ENCODE results near the gene ICAM4. TPM values are rescaled to one million over a fixed set of nuclear protein-coding genes. Genes with fewer than 3 reads are reported as not detected.

Gene ICAM4
- polyA plus RNA-seq, 3 donors: 5.5 to 17.3 (median 11.2) TPM

DNA sequence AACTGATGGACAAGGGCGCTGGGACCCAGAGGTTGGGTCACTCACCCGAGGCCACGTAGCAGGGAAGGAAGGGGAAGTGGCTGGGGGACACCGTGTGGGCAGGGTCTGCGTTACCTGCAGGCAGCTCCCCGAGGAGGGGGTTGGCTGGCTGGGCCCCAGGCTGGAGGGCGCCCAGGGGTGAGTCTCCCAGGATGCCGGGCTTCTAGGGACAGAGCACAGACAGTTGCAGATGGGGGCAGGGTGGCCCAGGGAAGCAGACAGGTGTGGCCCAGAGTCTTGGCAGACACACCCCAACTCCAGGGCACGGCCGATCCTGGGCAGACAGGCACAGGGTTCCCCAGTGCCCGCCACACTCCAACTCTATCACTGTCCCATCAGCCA, 34.7 kb downstream of the ICAM4 start:
- no peaks in the 10 kb centered on the region for H3K4me1 Mint-ChIP-seq
- Histone ChIP-seq H3K4me2 (replicated peaks; ENCODE audit: extremely low read depth, low read length, poor library complexity, severe bottlenecking) (no peak overlapping the region), H3K36me3 (replicated peaks in 1 of 2; ENCODE audit: control insufficient read depth in 1 of 2, insufficient read depth in 2 of 2, low read length in 2 of 2) (peaks cover 92 to 97% of the 10 kb centered on the region in 2 donors), H3K4me3 (replicated peaks in 1 of 3; ENCODE audit: low read depth in 2 of 3, low read length in 3 of 3) (no peak overlapping the region), H3K9me3 (replicated peaks in 1 of 2; ENCODE audit: control insufficient read depth in 1 of 2, insufficient read depth in 1 of 2, low read length in 2 of 2) (no peaks in the 10 kb centered on the region), H2AFZ (ENCODE audit: insufficient read depth, low read depth, low read length, poor library complexity, severe bottlenecking) (no peak overlapping the region), H3K27me3 (ENCODE audit: control insufficient read depth in 2 of 2, insufficient read depth in 2 of 2, low read length in 2 of 2) (no peaks in the 10 kb centered on the region), H3K9ac (ENCODE audit: insufficient read depth, low read length, poor library complexity, severe bottlenecking) (no peak overlapping the region), H3K27ac (ENCODE audit: low read depth in 1 of 2, low read length in 2 of 2) (no peak overlapping the region), H4K20me1 (ENCODE audit: insufficient read depth, low read length) (peaks cover 17% of the 10 kb centered on the region), H3K4me1 (ENCODE audit: control insufficient read depth in 1 of 2, insufficient read depth in 2 of 2, low read length in 2 of 2) (no peaks in the 10 kb centered on the region), H3K79me2 (ENCODE audit: insufficient read depth, low read length) (no peaks in the 10 kb centered on the region)
- peak overlapping the region in 1 of 7 donors; percentile 20 for H3K27ac Mint-ChIP-seq
- WGBS (ENCODE audit: insufficient coverage): 83% methylated on average over 11 of the region's 11 CpGs
- TF ChIP-seq, protein P1, sequence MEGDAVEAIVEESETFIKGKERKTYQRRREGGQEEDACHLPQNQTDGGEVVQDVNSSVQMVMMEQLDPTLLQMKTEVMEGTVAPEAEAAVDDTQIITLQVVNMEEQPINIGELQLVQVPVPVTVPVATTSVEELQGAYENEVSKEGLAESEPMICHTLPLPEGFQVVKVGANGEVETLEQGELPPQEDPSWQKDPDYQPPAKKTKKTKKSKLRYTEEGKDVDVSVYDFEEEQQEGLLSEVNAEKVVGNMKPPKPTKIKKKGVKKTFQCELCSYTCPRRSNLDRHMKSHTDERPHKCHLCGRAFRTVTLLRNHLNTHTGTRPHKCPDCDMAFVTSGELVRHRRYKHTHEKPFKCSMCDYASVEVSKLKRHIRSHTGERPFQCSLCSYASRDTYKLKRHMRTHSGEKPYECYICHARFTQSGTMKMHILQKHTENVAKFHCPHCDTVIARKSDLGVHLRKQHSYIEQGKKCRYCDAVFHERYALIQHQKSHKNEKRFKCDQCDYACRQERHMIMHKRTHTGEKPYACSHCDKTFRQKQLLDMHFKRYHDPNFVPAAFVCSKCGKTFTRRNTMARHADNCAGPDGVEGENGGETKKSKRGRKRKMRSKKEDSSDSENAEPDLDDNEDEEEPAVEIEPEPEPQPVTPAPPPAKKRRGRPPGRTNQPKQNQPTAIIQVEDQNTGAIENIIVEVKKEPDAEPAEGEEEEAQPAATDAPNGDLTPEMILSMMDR (IDR thresholded peaks at IDR 0.05): no peak
- no peak overlapping the region for H3K4me3 Mint-ChIP-seq
- intact Hi-C loops (cut with micrococcal nuclease): no loop called here
- H3K9me3 Mint-ChIP-seq: no peaks in the 10 kb centered on the region
- peaks cover 58 to 90% of the 10 kb centered on the region in 2 donors for H3K36me3 Mint-ChIP-seq
- no peak for DNase-seq
- H3K27me3 Mint-ChIP-seq (ENCODE audit: low read depth in 3 of 3): peaks cover 0 to 2% (median 0%) of the 10 kb centered on the region in 3 donors

DNA sequence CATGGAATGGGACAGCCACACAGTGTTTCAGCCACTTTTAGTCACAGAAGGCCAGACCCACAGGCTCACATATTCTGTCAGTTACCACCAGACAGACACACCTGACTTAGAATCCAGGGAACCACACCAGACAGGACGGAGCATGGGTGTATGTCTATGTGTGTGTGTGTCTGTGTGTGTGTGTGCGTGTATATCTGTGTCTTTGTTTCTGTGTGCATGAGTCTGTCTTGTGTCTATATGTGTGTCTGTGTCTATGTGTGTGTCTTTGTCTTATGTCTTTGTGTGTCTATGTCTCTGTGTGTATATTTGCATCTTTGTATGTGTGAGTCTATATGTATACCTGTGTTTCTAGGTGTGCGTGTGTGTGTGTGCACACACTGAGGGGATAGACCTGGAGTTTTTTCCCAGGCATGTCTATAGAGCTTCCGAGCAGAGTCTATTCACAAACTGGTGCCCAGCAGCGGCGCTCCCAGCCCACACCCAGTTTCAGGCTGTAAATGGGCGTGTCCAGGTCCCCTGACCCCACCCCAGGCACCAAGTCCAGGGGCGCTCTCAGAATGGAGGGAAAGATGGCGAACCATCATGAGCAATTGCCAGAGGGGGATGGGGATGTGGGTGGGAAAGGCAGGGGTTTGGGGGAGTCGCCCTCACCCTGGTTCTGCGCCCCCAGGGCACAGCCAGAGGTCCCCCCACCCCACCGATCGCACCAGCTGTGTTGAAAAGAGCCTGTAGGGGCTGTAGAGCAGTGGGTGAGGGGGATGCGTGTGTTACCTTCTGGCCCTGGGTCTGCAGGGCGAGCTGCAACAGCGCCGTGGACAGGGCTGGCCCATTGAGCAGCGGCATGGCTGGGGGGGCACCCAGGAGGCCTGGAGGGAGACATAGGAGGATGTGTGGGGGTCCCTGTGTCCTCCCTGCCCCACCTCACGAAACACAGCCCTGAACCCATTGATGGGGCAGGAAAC, 35.4 kb downstream of the ICAM4 start:
- WGBS (ENCODE audit: insufficient coverage): 100% methylated on average over 10 of the region's 19 CpGs
- H3K4me3 Mint-ChIP-seq: no peak overlapping the region
- H4K20me1 ChIP-seq (ENCODE audit: insufficient read depth, low read length): peaks cover 20% of the 10 kb centered on the region
- H2AFZ ChIP-seq (ENCODE audit: insufficient read depth, low read depth, low read length, poor library complexity, severe bottlenecking): no peak overlapping the region
- H3K27me3 ChIP-seq (ENCODE audit: control insufficient read depth in 2 of 2, insufficient read depth in 2 of 2, low read length in 2 of 2): no peaks in the 10 kb centered on the region
- peaks cover 58 to 90% of the 10 kb centered on the region in 2 donors for H3K36me3 Mint-ChIP-seq
- no peak overlapping the region for H3K9ac ChIP-seq (ENCODE audit: insufficient read depth, low read length, poor library complexity, severe bottlenecking)
- peaks cover 0 to 2% (median 0%) of the 10 kb centered on the region in 3 donors for H3K27me3 Mint-ChIP-seq (ENCODE audit: low read depth in 3 of 3)
- no peaks in the 10 kb centered on the region for H3K4me1 ChIP-seq (ENCODE audit: control insufficient read depth in 1 of 2, insufficient read depth in 2 of 2, low read length in 2 of 2)
- H3K4me2 ChIP-seq (replicated peaks; ENCODE audit: extremely low read depth, low read length, poor library complexity, severe bottlenecking): no peak overlapping the region
- H3K36me3 ChIP-seq (replicated peaks in 1 of 2; ENCODE audit: control insufficient read depth in 1 of 2, insufficient read depth in 2 of 2, low read length in 2 of 2): peaks cover 90 to 97% of the 10 kb centered on the region in 2 donors
- intact Hi-C loops (cut with micrococcal nuclease): no loop called here
- no peak overlapping the region for H3K4me3 ChIP-seq (replicated peaks in 1 of 3; ENCODE audit: low read depth in 2 of 3, low read length in 3 of 3)
- peaks cover 4% of the 10 kb centered on the region for H3K79me2 ChIP-seq (ENCODE audit: insufficient read depth, low read length)
- DNase-seq: no peak
- H3K9me3 Mint-ChIP-seq: no peaks in the 10 kb centered on the region
- peak overlapping the region in 1 of 7 donors; percentile 68 for H3K27ac Mint-ChIP-seq
- TF ChIP-seq, protein P1 (IDR thresholded peaks at IDR 0.05): no peak
- H3K9me3 ChIP-seq (replicated peaks in 1 of 2; ENCODE audit: control insufficient read depth in 1 of 2, insufficient read depth in 1 of 2, low read length in 2 of 2): no peaks in the 10 kb centered on the region
- H3K4me1 Mint-ChIP-seq: no peaks in the 10 kb centered on the region
- H3K27ac ChIP-seq (ENCODE audit: low read depth in 1 of 2, low read length in 2 of 2): no peak overlapping the region

Measured in CD14-positive monocyte (primary cell).